HG03575 (cell line): ENCODE measurements around the gene ZNF668.

ENCODE experiments used
- ATAC-seq: cut with Tn5 transposase; IDR thresholded peaks from one replicate; pipeline ENCODE4 v1.9.1; 2021; ENCODE audit not compliant: unreplicated experiment, insufficient number of reproducible peaks, low FRiP score; ENCODE audit errors: extremely low read depth

ZNF668 gene

DNA sequence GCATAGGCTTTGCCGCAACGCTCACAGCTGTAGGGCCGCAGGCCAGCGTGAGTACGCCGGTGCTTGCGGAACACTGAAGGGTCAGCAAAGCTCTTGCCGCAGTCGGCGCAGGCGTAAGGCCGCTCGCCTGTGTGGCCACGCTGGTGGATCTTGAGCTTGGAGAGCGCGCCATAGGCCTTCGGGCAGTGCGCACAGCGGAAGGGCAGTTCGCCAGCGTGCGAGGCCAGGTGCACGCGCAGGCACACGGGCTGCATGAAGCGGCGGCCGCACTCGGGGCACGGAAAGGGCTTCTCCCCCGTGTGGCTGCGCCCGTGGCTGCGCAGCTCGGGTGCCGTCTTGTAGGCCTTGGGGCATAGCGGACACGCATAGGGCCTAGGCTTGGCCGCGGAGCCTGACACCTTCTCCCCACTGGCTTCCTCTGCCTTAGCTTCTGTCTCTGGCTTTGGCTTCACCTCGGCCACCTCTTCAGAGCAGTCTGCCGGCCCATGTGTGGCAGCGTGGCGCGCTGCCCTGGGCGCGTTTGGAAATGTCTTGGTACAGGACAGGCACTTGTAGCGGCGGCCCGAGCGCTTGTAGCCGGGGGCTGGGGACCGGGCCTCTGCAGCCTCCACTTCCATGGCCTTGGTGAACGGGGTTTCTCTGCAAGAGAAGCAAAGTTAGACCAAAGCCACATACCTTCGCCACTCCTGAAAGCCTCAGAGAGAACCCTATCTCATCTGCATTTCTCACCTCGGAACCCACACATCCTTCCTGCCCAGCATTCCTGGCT lies 10.0 kb downstream of the ZNF668 start:
- ATAC-seq: no peak

DNA sequence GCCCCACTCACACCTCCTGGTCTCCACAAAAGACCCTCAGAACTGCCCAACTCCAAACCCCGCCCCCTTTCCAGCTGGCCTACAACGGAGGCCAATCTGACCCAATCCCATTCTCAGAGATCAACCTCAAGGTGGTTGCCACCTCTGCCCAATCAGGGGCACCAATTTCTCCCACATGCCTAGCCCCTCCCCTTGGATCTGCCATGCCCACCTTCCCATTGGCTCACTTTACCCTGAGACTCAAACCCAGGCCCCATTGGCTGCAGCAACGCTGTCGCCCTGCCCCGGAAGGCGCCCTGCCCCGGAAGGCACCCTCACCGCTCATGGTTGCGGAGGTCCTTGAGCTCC lies 10.6 kb downstream of the ZNF668 start:
- no peak for ATAC-seq

DNA sequence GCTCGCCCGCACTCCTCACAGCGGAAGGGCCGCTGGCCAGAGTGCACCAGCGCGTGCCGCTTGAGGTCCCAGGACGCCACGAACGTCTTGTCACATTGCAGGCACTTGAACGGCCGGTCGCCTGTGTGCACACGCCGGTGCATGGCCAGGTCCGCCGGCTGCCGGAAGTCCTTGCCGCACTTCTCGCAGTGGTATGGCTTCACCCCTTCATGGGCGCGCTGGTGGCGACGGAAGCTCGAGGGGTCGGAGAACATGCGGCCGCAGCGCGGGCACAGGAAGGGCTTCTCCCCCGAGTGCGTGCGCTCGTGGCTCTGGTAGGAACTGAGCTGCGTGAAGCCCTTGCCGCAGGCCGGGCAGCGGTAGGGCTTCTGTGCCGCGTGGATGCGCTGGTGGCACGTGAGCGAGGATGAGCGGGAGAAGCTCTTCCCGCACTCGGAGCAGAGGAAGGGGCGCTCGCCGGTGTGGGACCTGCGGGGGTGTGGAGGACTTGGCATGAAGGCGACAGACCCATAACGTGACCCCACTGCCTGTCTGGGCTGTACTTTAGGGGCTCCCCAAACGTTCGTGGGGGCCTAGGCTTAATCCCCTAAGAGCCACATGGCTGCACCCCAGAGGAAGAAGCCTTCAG lies 12.1 kb downstream of the ZNF668 start:
- ATAC-seq: no peak

DNA sequence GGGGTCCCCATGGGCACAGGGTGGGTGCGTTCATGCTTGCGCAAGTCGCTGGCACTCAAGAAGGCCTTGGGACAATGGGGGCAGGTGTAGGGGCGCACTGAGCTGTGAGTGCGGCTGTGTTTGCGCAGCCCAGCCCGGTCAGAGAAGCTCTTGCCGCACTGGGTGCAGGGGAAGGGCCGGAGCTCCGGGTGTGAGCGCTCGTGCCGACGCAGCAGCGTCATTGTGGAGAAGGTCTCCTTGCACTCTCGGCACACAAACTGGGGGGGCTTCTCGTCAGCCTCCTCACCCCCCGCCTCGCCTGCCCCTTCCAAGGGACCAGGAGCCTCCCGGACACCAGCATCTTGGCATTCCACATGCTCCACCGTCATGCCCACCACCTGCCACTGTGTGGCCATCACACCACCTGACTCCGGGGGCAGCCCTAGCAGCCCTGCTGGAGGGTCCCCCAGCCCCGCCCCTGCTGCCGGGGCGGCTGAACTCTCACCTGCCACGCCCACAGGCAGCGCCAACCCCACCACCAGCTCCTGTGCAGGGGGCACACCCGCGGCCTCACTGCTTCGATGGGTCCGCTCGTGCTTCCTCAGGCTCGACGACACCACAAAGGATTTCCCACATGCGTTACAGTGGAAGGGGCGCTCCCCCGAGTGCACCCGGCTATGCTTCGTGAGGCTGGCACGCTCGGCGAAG lies 12.8 kb downstream of the ZNF668 start:
- no peak for ATAC-seq

DNA sequence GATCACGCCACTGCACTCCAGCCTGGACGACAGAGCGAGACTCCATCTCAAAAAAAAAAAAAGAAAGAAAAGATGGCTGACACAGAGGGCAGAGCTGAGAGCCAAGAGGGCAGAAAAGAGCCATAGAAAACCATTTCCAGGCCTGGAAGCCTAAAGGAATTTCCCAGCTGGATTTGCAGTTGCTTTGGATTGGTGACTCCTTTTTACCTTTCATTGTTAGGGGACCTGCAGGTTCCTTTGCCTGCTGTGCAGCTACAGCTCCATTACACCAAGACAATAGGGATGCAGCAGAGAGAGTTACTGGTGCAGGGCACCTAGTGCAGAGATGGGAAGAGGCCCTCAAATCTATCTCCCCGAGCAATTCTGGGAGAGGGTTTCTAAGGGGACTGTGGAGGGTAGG lies 18.4 kb downstream of the ZNF668 start:
- ATAC-seq: no peak

- no peak for ATAC-seq
These were observed 21.9 kb downstream of the ZNF668 start for GRCh38 chr16:31052114-31052513.

- ATAC-seq: no peak
These were observed 23.6 kb downstream of the ZNF668 start for GRCh38 chr16:31050280-31051030.

GRCh38 chr16:31043898-31044481 lies 30.1 kb downstream of the ZNF668 start:
- ATAC-seq: no peak

- no peak for ATAC-seq
These were observed 30.7 kb downstream of the ZNF668 start for GRCh38 chr16:31043352-31043751.

- ATAC-seq: no peak
These were observed 31.2 kb downstream of the ZNF668 start for GRCh38 chr16:31042866-31043265.

DNA sequence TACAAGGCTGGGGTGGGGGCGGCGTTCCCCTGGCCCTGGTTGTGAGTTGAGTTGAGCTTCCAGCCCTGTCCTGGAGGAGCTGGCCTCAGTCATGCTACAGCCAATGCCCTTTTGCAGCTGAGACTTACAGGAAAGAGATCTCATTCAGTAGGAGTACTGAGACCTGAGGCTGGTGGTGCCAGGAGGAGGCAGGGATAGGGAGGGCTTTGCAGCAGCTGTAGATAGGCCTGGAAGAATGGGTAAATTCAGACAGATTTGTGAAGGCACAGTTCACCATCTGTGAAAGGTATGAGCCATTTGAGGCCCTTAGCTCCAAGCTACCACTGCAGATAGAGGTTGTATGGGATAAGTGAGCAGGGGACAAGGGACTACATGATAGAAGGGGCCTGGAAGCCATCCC lies 35.0 kb downstream of the ZNF668 start:
- no peak for ATAC-seq

- ATAC-seq: no peak
These were observed 37.3 kb downstream of the ZNF668 start for GRCh38 chr16:31036691-31037090.

GRCh38 chr16:31033709-31034492 lies 40.1 kb downstream of the ZNF668 start:
- ATAC-seq: no peak

DNA sequence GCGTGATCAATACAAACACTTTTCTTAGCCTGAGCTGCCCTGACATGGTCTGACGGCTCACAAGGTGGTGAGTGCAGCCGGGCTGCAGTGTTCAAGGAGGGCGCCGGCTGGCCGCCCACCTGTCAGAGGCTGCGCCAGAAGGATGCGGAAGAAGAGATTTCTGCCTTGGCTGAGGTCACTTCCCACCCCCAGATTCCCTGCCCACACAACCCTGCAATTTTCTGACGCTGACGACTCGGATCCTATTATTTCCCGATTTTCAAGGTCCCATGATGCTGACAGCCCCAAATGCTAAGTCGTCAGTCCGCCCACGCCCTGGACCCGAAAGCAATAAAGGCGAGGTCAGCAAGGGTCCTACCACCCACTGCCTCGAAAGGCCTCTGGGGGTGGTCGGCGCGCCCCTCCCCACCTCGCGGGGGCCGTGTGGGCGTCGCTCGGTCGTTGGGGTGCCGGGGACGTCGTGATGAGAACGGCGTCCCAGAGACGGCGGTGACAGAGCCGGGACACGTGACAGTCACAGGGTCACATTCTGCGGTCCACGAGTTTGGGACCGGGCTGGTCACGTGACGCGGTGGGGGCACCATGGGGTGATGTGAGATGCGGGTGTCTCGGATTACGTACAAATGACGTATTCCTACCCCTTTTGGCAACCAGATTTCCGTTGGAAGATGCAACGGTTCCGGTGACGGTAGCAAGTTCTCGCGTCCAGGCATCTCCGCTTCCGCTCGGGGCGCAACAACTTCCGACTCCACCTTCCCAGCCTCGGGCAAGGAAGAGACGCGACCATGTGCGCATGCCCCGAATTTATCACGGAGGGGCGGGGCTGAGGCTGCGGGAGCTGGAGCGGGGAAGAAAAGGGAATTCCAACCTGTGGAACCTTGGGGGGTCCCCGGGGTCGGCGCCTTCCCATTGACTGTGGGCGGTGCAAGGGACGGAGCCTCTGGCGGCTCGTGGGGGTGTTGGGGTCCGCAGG lies 41.0 kb downstream of the ZNF668 start, which contains the start of gene STX4:
Gene STX4, plus strand, starts transcription at position 823 of the 973 bp plus-strand sequence. CDS start 248 bp downstream, outside the sequence.
- ATAC-seq: peak; percentile 64

DNA sequence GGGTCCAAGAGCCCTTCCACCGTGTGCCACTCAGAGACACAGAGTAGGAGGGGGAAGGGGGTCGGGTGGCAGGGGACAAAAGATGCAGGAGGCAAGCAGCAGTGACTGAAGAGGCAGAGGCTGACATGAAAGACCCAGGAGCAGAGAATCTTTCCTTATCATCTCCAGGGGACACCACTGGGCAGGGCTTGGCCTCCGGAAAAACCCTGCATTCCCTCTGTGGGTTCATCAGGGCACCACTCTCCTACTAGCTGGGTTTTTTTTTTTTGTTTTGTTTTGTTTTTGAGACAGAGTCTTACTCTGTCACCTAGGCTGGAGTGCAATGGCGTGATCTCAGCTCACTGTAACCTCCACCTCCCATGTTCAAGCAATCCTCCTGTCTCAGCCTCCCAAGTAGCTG lies 42.8 kb downstream of the ZNF668 start:
- no peak for ATAC-seq

DNA sequence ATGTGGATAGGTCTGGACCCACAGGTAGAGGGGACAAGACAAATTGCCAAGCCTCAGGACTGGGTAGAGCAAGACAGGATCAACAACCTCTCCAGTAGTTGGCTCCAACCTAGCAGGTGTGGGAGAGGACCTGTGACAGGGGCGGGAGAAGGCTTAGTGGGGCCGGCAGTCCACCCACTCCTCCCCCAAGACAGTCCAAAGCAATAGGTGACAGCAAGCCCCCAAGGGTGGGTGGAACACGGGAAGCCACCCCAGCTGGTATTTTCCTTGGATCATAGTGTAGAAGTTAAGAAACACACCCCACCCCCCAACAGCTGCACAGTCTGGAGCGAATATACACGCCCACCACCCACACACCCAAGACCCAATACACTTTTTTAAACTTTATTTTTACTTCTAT lies 44.8 kb downstream of the ZNF668 start:
- no peak for ATAC-seq

DNA sequence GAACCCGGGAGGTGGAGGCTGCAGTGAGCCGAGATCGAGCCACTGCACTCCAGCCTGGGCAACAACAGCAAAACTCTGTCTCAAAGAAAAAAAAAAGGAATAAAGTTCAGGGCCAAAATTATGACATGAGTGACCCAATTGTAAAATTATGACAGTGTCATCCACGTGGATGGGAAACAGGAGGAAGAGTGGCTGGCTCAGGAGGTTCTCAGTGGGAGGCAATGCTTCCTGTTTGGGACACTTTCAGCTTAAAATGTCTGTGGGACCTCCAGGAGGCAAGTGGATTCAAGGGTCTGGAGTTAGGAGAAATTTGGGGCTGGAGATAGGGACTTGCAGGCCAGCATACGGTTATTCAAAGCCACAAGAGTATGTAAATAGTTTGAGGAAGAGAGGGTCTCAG lies 48.7 kb downstream of the ZNF668 start:
- ATAC-seq: no peak
